Astrocyte (in vitro differentiated cells and primary cell): ENCODE results near the gene MET.

ENCODE experiments used
- CTCF ChIP-seq: IDR thresholded peaks from 2 replicates; pipeline ENCODE4 v1.5.1; 2011; ENCODE audit warnings: low read depth, mild to moderate bottlenecking, inconsistent platforms, low read length, moderate library complexity; ENCODE audit not compliant: insufficient read depth
- EZH2 ChIP-seq: IDR thresholded peaks from 2 replicates; pipeline ENCODE4 v1.6.1; 2012; ENCODE audit warnings: mild to moderate bottlenecking, low read length, inconsistent platforms; ENCODE audit not compliant: insufficient read depth

- TF ChIP-seq CTCF (no peak), EZH2 (no peak)
Measured at GRCh38 chr7:116663744-116664143, 8.3 kb upstream of the MET start.
